NT2/D1 (cell line): Measurements from ENCODE around the gene MEGF6.

Source experiments
- SUZ12 ChIP-seq: IDR thresholded peaks from 2 replicates; pipeline ENCODE4 v1.6.1; 2011; ENCODE audit not compliant: insufficient read length, insufficient read depth; ENCODE audit errors: extremely low read depth
- YY1 ChIP-seq: IDR thresholded peaks from 2 replicates; pipeline ENCODE4 v1.6.1; 2011; ENCODE audit not compliant: insufficient read length, insufficient read depth
- ZNF274 ChIP-seq: IDR thresholded peaks from 2 replicates; pipeline ENCODE4 v1.6.1; 2011; ENCODE audit warnings: mild to moderate bottlenecking, low read depth, low read length

DNA sequence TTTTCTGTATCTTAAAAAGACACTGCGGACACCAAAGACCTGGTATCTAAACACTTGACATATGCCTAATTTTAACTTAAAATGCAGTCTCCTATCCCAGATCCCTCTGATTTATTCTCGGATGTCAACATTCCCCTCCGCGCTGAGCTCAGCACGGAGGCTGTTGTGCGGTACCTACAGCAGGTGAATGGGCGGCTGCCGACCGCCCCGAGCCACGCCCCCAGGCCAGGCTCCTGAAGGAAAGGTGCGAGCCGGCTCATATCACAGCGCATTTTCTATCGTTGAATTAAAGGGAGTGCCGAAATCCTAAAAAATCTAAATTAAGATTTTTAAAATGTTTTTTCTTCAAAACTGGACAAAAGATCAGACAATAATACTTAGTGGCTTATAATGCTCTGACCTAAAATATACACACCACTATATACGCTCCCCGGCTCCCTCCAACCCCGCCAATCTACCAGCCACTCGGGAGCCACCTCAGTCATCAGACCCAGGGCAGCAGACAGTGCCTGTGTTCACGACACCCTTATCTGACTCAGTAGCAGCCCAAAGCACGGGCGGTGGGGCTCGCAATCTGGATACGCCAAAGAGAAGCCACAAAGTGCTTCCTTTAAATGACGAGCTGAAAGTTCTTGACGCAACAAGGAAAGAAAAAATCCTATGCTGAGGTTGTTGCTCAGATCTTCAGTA is 34.5 kb upstream of the MEGF6 start:
- TF ChIP-seq YY1, result no peak
- TF ChIP-seq SUZ12, result no peak
- TF ChIP-seq ZNF274, result no peak
